Measurements from ENCODE around the gene SNURF. TPM values are rescaled to one million over a fixed set of nuclear protein-coding genes. Genes with fewer than 3 reads are reported as not detected.

The SNURF gene
- total RNA-seq, 2 donors from 2014 or later: 4.9 to 10.4 TPM

Other genes starting within 250 kb of the SNURF start
- gene SNRPN, start within 50 bp of the SNURF start, total RNA-seq: 10 to 100 TPM; 38.5 to 43.5 TPM